Sigmoid colon (tissue), 7 donors: Measurements from ENCODE around the gene CCT6A. TPM values are rescaled to one million over a fixed set of nuclear protein-coding genes. Genes with fewer than 3 reads are reported as not detected.
"Not testable (repeated sequence)": the region's sequence is repeated elsewhere in the genome, so short reads cannot be mapped to it uniquely, and the experiment has no call there.

Experiments used
- DNase-seq: peaks from one replicate; pipeline ENCODE4 v3.0.0-alpha.2; 2019
- H3K27ac ChIP-seq, 4 donors: fragments of 200-600 bp; sonication (generic); one replicate each; pipeline ENCODE4 v1.5.1; 2016 to 2019; ENCODE audit warnings: mild to moderate bottlenecking in 1 of 4
- H3K27me3 ChIP-seq, 3 donors: fragments of 200-600 bp; sonication (generic); one replicate each; pipeline ENCODE4 v1.5.1; 2019; ENCODE audit warnings: mild to moderate bottlenecking in 1 of 3
- H3K36me3 ChIP-seq, 4 donors: fragments of 200-600 bp; sonication (generic); one replicate each; pipeline ENCODE4 v1.5.1; 2016 to 2019
- H3K4me1 ChIP-seq, 4 donors: fragments of 200-600 bp; sonication (generic); one replicate each; pipeline ENCODE4 v1.5.1; 2017 to 2019
- H3K4me3 ChIP-seq, 4 donors: fragments of 200-600 bp; sonication (generic); one replicate each; pipeline ENCODE4 v1.5.1; 2017 to 2019; ENCODE audit warnings: mild to moderate bottlenecking in 2 of 4, moderate library complexity in 1 of 4
- H3K9me3 ChIP-seq, 4 donors: fragments of 200-600 bp in 3 of 4; sonication (generic) in 3 of 4; one replicate each; pipeline versions ENCODE4 v1.5.1 to v1.6.1; 2013 to 2019
- EP300 ChIP-seq, 4 donors: sonication (generic); formaldehyde crosslinking; IDR thresholded peaks; one replicate each; pipeline ENCODE4 v1.6.1; 2017; ENCODE audit warnings: antibody characterized with exemption in 4 of 4
- POLR2A ChIP-seq, 2 donors: fragments of 450-650 bp; IDR thresholded peaks; one replicate each; pipeline ENCODE4 v1.6.1; 2016; ENCODE audit warnings: antibody characterized with exemption in 2 of 2, mild to moderate bottlenecking in 2 of 2, moderate library complexity in 2 of 2
- POLR2AphosphoS5 ChIP-seq, 4 donors: sonication (generic); formaldehyde crosslinking; IDR thresholded peaks; one replicate each; pipeline ENCODE4 v1.6.1; 2017; ENCODE audit warnings: antibody characterized with exemption in 4 of 4
- WGBS, 2 donors: extraction: QIAGEN DNeasy Blood & Tissue Kit; methylation state at CpG; one replicate each; pipeline ENCODE4 v1.1.7; 2013; 5-methylcytosine and 5-hydroxymethylcytosine counted together
- intact Hi-C: fragments of 100-400 bp; cut with DNase I; formaldehyde crosslinking; loops from one replicate; pipeline ENCODE4 v1.15.1; 2023
- polyA plus RNA-seq, 3 donors: library from polyadenylated mRNA; stranded (reverse); fragments of 200-250 nt; gene quantifications; one replicate each; pipeline ENCODE4 v1.2.3, GENCODE V29; 2013
- total RNA-seq, 4 donors: library from RNA; depleted of rRNA; stranded (reverse); fragments of >200 nt; gene quantifications; one replicate each; pipeline ENCODE4 v1.1.0, GENCODE V29; 2016
- TF ChIP-seq, protein P1 (sequence below), 4 experiments: fragments of 450-650 bp in 3 of 4; fragments of 200-600 bp in 1 of 4; IDR thresholded peaks; one replicate each; pipeline ENCODE4 v1.5.1; 2016 to 2019; ENCODE audit warnings: antibody characterized with exemption in 4 of 4, mild to moderate bottlenecking in 3 of 4, moderate library complexity in 2 of 4
- donor health status: healthy with polysubstance abuse.
- donor health status: Bipolar disorder and iron deficiency.
- donor health status: healthy.

The CCT6A gene
- total and polyA plus RNA-seq, 7 donors, result 52.9 to 114 (median 85.4) TPM

DNA sequence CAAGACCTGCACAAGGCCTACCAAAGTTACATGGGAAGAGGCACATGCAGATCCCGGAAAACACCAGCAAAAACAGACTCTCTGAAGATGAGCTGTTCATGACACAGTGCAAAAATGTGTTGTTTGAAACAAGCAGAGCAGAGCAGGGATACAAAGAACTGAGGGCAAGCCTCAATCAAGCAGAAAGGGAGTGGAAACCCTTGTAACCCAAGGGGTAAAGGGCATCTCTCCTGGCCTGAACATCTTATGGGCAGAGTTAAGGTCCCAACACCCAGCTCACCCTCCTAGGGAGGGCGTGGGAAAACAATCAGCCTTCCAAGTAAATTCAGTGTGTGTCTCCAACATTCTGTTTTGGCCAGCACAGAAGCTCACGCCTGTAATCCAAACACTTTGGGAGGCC lies 10.8 kb upstream of the CCT6A start:
- intact Hi-C loops, result no loop called here
- Histone ChIP-seq H3K27me3 (no peaks in the 10 kb centered on the region), H3K4me3 (no peak overlapping the region), H3K27ac (no peak overlapping the region), H3K4me1 (no peaks in the 10 kb centered on the region), H3K36me3 (peaks cover 0 to 4% (median 0%) of the 10 kb centered on the region in 4 donors), H3K9me3 (no peaks in the 10 kb centered on the region)
- 58 to 82% methylated on average over 3 of the region's 3 CpGs for WGBS, 2 donors
- no peak for DNase-seq
- TF ChIP-seq POLR2AphosphoS5 (IDR thresholded peaks at IDR 0.05) (no peak), EP300 (IDR thresholded peaks at IDR 0.05) (no peak), POLR2A (IDR thresholded peaks at IDR 0.05) (no peak)
- TF ChIP-seq, protein P1, sequence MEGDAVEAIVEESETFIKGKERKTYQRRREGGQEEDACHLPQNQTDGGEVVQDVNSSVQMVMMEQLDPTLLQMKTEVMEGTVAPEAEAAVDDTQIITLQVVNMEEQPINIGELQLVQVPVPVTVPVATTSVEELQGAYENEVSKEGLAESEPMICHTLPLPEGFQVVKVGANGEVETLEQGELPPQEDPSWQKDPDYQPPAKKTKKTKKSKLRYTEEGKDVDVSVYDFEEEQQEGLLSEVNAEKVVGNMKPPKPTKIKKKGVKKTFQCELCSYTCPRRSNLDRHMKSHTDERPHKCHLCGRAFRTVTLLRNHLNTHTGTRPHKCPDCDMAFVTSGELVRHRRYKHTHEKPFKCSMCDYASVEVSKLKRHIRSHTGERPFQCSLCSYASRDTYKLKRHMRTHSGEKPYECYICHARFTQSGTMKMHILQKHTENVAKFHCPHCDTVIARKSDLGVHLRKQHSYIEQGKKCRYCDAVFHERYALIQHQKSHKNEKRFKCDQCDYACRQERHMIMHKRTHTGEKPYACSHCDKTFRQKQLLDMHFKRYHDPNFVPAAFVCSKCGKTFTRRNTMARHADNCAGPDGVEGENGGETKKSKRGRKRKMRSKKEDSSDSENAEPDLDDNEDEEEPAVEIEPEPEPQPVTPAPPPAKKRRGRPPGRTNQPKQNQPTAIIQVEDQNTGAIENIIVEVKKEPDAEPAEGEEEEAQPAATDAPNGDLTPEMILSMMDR (IDR thresholded peaks at IDR 0.05), result no peak

DNA sequence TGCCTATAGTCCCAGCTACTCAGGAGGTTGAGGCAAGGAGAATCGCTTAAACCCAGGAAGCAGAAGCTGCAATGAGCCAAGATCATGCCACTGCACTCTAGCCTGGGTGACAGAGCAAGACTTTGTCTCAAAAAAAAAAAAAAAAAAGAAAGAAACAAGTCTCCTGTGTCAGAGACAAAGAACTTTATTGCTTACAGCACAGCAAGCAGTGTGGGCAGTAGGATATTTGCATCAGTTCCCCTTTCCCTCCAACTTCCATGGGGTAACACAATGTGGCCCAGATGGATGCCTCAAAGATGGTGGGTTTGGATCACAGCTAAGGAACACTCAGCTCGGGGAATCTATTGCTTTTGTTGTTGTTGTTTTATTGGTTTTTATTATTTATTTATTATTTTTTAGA lies 5.8 kb upstream of the CCT6A start:
- intact Hi-C loops, H3K9me3 ChIP-seq, H3K36me3 ChIP-seq, DNase-seq, H3K27me3 ChIP-seq, H3K4me3 ChIP-seq: not testable (repeated sequence)
- 92 to 94% methylated on average over 2 of the region's 2 CpGs for WGBS, 2 donors
- peaks cover 0 to 46% (median 41%) of the 10 kb centered on the region in 4 donors for H3K4me1 ChIP-seq
- H3K27ac ChIP-seq, result peak overlapping the region in 3 of 4 donors; percentile 38 to 97 (median 87)

DNA sequence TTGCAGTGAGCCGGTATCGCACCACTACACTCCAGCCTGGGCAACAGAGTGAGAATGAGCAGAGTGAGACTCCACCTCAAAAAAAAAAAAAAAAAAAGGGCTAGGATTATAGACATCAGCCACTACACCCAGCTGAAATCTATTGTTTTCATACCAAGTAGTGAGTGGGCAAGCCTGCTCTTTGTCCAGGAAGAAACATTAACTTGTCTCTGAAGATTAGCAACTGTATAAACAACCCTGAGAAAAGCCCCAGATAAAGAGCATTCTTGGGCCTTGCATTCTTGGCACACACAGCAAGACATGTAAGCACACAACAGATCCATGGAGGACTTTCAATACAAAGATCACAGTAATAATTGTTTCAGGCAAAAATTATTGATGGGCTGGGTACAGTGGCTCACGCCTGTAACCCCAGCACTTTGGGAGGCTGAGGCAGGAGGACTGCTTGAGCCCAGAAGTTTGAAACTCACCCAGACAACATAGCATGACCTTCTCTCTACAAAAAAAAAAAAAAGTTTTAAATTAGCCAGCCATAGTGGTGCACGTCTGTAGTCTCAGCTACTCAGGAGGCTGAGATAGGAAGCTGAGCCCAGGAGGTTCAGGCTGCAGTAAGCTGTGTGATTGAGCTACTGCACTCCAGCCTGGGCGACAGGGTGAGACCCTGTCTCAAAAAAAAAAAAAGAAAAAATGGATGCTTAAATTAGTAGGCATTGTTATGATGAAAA lies 4.7 kb upstream of the CCT6A start:
- Histone ChIP-seq H3K27me3 (no peaks in the 10 kb centered on the region), H3K36me3 (peaks cover 0 to 4% (median 0%) of the 10 kb centered on the region in 4 donors), H3K4me3 (no peak overlapping the region), H3K4me1 (peaks cover 0 to 49% (median 43%) of the 10 kb centered on the region in 4 donors), H3K9me3 (no peaks in the 10 kb centered on the region), H3K27ac (peak overlapping the region; percentile 38 to 97 (median 81))
- WGBS, 2 donors, result 17 to 55% methylated on average over 5 of the region's 5 CpGs
- TF ChIP-seq POLR2A (IDR thresholded peaks at IDR 0.05) (no peak), POLR2AphosphoS5 (IDR thresholded peaks at IDR 0.05) (peak in 3 of 4 donors; percentile 60 to 83 (median 80)), EP300 (IDR thresholded peaks at IDR 0.05) (peak in 1 of 4 donors; percentile 10)
- intact Hi-C loops, result no loop called here
- DNase-seq, result no peak

DNA sequence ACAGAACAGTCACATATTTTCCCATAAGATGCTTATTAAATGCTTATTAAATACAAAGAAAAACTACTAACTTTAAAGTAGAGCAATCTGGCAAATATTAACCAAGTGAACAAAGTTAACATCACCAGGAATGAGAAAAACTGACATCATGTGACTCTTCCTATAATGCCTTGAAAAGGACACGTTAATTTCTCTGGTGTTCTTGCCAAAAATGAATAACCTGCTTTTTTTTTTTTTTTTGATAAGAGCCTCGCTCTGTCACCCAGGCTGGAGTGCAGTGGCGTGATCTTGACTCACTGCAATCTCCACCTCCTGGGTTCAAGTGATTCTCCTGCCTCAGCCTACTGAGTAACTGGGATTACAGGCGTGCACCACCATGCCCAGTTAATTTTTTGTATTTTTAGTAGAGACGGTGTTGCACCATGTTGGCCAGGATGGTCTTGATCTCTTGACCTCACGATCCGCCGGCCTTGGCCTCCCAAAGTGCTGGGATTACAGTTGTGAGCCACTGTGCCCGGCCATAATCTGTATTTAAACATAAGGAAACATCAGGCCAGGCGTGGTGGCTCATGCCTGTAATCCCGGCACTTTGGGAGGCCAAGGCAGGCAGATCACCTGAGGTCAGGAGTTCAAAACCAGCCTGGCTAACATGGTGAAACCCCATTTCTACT lies 4.0 kb upstream of the CCT6A start:
- H3K27me3 ChIP-seq, DNase-seq, intact Hi-C loops, H3K9me3 ChIP-seq, H3K4me3 ChIP-seq, H3K36me3 ChIP-seq: not testable (repeated sequence)
- 54 to 83% methylated on average over 11 of the region's 11 CpGs for WGBS, 2 donors
- Histone ChIP-seq H3K4me1 (peaks cover 0 to 55% (median 47%) of the 10 kb centered on the region in 4 donors), H3K27ac (peak overlapping the region; percentile 38 to 97 (median 81))

DNA sequence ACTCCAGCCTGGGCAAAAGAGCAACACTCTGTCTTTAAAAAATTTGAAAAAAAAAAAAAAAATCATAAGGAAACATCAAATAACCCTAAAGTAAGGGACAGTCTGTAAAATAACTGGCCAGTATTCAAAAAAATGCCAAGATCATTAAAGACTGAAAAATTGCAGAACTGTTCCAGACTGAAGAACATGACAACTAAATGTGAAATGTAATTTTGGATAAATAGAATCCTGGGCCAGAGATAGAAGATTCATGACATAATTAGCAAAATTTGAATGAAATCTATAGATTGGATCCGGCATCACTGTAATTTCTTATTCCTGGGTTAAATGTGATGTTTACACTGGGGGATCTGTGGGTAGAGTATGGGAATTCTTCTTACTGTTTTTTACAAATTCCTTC lies 3.3 kb upstream of the CCT6A start:
- Histone ChIP-seq H3K9me3 (no peaks in the 10 kb centered on the region), H3K27ac (peak overlapping the region; percentile 38 to 97 (median 81)), H3K36me3 (peaks cover 0 to 5% (median 0%) of the 10 kb centered on the region in 4 donors), H3K4me3 (no peak overlapping the region), H3K27me3 (no peaks in the 10 kb centered on the region), H3K4me1 (peaks cover 0 to 61% (median 53%) of the 10 kb centered on the region in 4 donors)
- TF ChIP-seq EP300 (IDR thresholded peaks at IDR 0.05) (no peak), POLR2A (IDR thresholded peaks at IDR 0.05) (no peak), POLR2AphosphoS5 (IDR thresholded peaks at IDR 0.05) (no peak)
- TF ChIP-seq, protein P1 (IDR thresholded peaks at IDR 0.05), result no peak
- no peak for DNase-seq
- intact Hi-C loops, result no loop called here
- WGBS, 2 donors, result 91 to 93% methylated on average over 1 of the region's 1 CpG

DNA sequence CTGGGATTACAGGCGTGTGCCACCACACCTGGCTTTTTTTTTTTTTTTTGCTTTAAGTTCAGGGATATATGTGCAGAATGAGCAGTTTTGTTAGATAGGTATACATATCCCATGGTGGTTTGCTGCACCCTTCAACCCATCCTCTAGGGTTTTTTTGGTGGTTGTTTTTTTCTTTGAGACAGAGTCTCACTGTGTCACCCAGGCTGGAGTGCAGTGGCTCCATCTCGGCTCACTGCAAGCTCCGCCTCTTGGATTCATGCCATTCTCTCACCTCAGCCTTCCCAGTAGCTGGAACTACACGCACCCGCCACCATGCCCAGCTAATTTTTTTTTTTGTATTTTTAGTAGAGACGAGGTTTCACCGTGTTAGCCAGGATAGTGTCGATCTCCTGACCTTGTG lies 2.8 kb upstream of the CCT6A start:
- peak overlapping the region; percentile 34 to 97 (median 62) for H3K27ac ChIP-seq
- DNase-seq, intact Hi-C loops, H3K27me3 ChIP-seq, H3K4me3 ChIP-seq, H3K9me3 ChIP-seq, H3K36me3 ChIP-seq: not testable (repeated sequence)
- 31 to 65% methylated on average over 8 of the region's 8 CpGs for WGBS, 2 donors
- H3K4me1 ChIP-seq, result peaks cover 0 to 65% (median 56%) of the 10 kb centered on the region in 4 donors
